Measurements from ENCODE around the gene MIA3. TPM values are rescaled to one million over a fixed set of nuclear protein-coding genes. Genes with fewer than 3 reads are reported as not detected.
A peak's percentile ranks its signal among the peaks of the same experiment; 100 is the strongest.

Gene MIA3
- total RNA-seq, 1 experiment from 2014 or later: 25.5 TPM

GRCh38 chr1:222709700-222710153 lies 91.8 kb downstream of the MIA3 start:
- DNase-seq (ENCODE audit: low read depth): no peak
- in situ Hi-C loops (cut with HindIII; ENCODE audit: low pct_unique_long_range_greater_than_20kb, low sequenced_read_pairs): no loop called here

DNA sequence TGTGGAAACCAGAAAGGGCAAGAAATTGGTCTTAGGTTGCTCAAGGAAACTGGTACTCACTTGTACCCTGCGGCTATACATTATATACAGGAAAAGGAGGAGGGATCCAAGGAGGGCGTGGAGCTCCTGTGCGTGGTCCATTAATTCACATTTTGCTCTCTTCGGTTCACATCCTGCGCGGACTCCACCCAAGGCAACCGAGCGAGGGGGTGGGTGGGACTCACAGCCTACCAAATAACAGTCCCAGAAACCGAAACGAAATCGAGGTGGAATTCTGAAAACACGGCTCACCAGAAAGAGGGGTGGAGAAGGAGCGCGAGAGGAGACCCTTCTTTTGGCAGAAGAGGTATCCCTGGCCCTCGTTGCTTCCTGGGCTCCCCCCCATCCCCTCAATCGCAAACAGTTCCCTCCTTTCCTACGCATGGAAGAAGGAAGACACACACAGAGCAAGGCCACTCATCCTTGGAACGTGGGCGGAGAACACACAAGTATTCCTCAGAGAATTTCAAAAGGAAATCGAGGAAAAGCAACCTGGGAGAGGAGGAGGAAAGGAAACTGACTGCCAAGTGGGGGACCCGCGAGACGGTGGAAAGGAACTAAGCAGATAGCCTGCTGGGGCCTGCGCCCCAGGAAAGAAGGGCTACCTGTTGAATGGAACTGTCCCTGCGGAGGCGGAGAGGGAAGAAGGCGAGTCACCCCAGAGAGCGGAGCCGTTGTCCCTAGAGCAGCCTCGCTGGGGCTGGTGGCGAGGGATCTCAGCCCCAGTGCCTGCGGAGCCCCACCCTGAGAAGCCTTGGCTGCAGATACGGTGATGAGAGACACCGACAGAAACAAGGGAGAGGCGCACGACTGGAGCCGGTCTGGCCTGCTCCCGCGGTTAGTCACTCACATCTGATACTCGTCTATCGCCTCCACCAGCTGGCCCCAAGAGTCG lies 93.7 kb downstream of the MIA3 start:
- peak; percentile 66 for DNase-seq (ENCODE audit: low read depth)
- in situ Hi-C loops (cut with HindIII; ENCODE audit: low pct_unique_long_range_greater_than_20kb, low sequenced_read_pairs): no loop called here

DNA sequence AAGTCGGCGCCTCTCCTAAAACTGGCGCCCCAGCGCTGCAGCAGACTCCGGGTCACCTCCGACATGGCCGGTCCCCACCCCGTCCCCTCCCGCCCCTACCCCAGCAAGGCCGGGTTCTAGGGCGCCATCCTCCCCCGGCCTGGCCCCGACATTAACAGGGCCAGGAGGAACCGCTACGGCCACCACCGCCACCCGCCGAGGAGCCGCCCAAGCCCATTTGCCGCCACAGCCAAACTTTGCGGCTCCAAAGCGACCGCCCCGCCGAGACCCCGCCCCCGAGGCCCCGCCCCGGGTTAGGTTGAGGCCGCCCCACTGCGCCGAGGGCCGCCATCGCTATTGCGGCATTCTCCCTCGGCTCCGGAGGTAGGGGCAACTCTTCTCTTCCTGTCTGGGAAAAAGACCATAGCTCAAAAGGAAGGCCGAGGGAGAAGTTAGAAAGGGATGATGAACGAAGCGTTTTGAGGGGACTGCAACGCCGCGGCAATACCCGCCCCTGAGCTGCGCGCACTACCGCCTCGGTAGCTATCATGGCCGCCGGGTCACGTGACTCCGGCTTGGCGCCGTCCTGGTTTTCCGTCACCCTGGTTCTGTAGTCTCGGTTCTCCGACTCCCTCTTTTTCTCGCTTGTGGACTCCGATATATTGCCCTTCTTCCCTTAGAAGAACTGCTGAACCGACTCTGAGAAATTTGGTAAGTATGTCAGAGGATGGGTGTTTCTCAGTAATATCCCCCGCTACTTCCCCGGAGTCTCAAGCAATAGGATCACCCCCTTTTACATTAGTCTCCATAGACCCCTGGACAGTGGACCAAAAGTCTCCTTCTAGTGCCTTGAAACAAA lies 94.6 kb downstream of the MIA3 start, which contains the start of the genes AIDA and BROX:
AIDA (minus strand) TSS at position 239 of the 838 bp plus-strand sequence; CDS start at position 65, 174 bp downstream.
BROX (plus strand) TSS at position 312 of the 838 bp plus-strand sequence. CDS start 3,136 bp downstream, outside the sequence.
- in situ Hi-C loops (cut with HindIII; ENCODE audit: low pct_unique_long_range_greater_than_20kb, low sequenced_read_pairs): no loop called here
- DNase-seq (ENCODE audit: low read depth): peak; percentile 90

DNA sequence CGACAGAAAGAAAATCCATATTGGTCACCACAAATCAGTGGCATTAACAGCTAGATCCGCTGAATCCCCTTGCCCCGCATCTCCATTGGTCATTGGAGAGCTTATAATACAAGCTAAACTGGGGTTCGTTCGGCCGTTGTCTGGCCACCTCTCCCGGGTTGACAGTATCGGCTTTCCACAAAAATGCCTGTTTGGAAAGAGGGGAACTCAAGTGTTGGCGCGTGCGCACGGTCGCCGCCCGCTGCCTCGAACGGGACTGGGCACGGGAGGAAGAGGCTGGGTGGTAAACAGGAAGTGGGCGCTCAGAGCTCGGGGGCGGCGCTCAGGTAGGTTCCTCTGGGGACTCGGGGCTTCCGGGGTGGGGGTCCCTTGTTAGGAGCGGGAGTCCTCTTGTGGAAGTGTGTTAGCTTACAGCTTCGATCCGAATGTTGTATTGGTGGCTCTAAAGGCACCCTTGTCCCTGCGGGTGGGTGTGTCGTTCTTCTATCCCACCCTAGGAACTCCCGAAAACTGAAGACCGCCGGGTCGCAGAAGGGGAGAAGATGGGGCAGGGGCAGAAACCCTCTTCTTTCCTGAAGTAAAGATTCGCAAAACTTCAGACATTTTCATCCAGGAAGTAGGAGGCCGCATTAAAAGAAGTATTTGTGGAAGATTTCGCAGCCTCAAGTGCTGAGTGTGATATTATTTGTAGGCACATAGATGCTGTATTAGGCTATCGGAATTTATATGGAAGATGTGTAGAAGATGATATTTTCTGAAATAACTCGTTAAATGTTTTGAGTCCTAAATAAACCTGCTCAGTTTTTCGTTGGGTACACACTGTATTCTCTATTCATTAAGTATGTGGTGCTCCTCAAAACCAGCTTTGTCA lies 95.4 kb downstream of the MIA3 start:
- peak; percentile 93 for DNase-seq (ENCODE audit: low read depth)
- in situ Hi-C loops (cut with HindIII; ENCODE audit: low pct_unique_long_range_greater_than_20kb, low sequenced_read_pairs): no loop called here

DNA sequence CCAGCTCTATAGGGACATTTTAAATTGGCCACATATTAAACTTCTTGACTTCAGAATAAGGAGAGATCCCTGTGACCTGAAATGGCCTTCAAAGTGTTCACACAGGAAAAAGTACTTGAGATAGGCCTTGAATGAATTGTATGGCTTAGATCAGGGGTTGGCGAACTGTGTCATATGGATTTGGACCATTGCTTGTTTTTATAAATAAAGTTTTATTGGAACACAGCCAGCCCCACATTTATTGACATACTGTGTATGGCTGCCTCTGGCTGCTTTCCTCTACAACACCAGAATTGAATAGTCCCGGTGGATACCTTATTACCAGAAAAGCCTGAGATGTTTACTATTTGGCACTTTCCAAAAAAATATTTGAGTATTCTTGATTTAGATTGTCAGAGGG lies 98.5 kb downstream of the MIA3 start:
- in situ Hi-C loops (cut with HindIII; ENCODE audit: low pct_unique_long_range_greater_than_20kb, low sequenced_read_pairs): no loop called here
- DNase-seq (ENCODE audit: low read depth): no peak

Other genes starting within 250 kb of the MIA3 start
- gene HHIPL2, start 70.0 kb upstream of the MIA3 start, total RNA-seq (2014; rRNA removed; shearing (Covaris generic); ENCODE audit: low replicate concordance): 7.4 and 11.3 TPM in 2 replicates
- 10.6 and 12.2 TPM in 2 replicates for gene TAF1A, start 28.2 kb upstream of the MIA3 start, total RNA-seq (2014; rRNA removed; shearing (Covaris generic); ENCODE audit: low replicate concordance)
- 28.8 and 37.5 TPM in 2 replicates for gene AIDA, start 94.4 kb downstream of the MIA3 start, total RNA-seq (2014; rRNA removed; shearing (Covaris generic); ENCODE audit: low replicate concordance)
- 51.7 and 65.9 TPM in 2 replicates for gene BROX, start 94.5 kb downstream of the MIA3 start, total RNA-seq (2014; rRNA removed; shearing (Covaris generic); ENCODE audit: low replicate concordance)
- 1.4 TPM in 1 of 2 replicates, not detected in the other for gene FAM177B, start 119.1 kb downstream of the MIA3 start, total RNA-seq (2014; rRNA removed; shearing (Covaris generic); ENCODE audit: low replicate concordance)
- gene DISP1, start 196.9 kb downstream of the MIA3 start, total RNA-seq (2014; rRNA removed; shearing (Covaris generic); ENCODE audit: low replicate concordance): 3.9 and 6.8 TPM in 2 replicates

All from Caki2 (cell line).